ENCODE data around the gene ANKRD31. TPM values are rescaled to one million over a fixed set of nuclear protein-coding genes. Genes with fewer than 3 reads are reported as not detected.

The ANKRD31 gene
- total RNA-seq, 6 experiments from 2014 or later = 0.02 to 0.08 (median 0.05) TPM; not detected in 1

DNA sequence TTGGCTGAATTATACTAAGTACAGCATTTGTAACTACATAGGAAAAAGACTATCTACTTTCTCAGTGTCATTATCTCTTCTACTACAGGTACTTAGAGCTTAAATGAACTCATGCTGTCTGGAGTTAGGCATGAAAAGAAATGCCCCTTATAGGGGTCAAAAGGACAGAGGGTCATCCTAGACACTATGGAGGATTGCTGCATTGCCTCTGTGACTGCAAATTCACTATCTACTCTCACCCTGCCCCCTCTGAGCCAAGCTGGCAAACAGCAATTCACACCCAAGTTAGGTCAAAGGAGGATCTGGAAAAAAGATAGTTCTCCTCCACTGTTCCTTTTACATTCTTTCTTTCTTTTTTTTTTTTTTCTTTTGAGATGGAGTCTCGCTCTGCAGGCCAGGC is 36.7 kb downstream of the ANKRD31 start:
- DNase-seq = no peak
- no peak overlapping the region for H3K4me3 Mint-ChIP-seq
- no peaks in the 10 kb centered on the region for H3K9me3 Mint-ChIP-seq
- H3K36me3 Mint-ChIP-seq (ENCODE audit: low read depth) = no peaks in the 10 kb centered on the region
- no peaks in the 10 kb centered on the region for H3K4me1 Mint-ChIP-seq (ENCODE audit: low read depth)
- peaks cover 2% of the 10 kb centered on the region for H3K27me3 Mint-ChIP-seq (ENCODE audit: insufficient read depth)
- no peak overlapping the region for H3K27ac Mint-ChIP-seq
- TF ChIP-seq, protein P1, sequence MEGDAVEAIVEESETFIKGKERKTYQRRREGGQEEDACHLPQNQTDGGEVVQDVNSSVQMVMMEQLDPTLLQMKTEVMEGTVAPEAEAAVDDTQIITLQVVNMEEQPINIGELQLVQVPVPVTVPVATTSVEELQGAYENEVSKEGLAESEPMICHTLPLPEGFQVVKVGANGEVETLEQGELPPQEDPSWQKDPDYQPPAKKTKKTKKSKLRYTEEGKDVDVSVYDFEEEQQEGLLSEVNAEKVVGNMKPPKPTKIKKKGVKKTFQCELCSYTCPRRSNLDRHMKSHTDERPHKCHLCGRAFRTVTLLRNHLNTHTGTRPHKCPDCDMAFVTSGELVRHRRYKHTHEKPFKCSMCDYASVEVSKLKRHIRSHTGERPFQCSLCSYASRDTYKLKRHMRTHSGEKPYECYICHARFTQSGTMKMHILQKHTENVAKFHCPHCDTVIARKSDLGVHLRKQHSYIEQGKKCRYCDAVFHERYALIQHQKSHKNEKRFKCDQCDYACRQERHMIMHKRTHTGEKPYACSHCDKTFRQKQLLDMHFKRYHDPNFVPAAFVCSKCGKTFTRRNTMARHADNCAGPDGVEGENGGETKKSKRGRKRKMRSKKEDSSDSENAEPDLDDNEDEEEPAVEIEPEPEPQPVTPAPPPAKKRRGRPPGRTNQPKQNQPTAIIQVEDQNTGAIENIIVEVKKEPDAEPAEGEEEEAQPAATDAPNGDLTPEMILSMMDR (IDR thresholded peaks at IDR 0.05) = no peak

DNA sequence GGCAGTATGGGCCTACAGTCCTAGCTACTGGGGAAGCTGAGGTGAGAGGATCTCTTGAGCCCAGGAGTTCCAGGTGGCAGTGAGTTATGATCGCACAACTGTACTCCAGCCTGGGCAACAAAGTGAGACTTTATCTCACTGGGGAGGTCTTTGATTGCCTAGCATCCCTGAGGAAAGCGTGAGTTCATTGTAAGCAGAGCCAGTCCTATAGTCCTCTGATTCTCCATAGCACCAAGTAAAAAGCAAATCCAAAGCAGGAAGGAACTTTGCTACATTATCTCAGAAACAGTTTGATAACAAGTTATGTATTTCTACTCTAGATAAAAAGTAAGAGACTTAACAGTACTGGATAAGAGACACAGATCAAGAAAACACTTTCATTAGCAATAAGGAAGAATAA is 37.6 kb downstream of the ANKRD31 start:
- no peaks in the 10 kb centered on the region for H3K4me1 Mint-ChIP-seq (ENCODE audit: low read depth)
- H3K36me3 Mint-ChIP-seq (ENCODE audit: low read depth) = no peaks in the 10 kb centered on the region
- DNase-seq = no peak
- H3K9me3 Mint-ChIP-seq = no peaks in the 10 kb centered on the region
- no peak overlapping the region for H3K27ac Mint-ChIP-seq
- no peak overlapping the region for H3K4me3 Mint-ChIP-seq
- TF ChIP-seq, protein P1 (IDR thresholded peaks at IDR 0.05) = no peak
- H3K27me3 Mint-ChIP-seq (ENCODE audit: insufficient read depth) = peaks cover 4% of the 10 kb centered on the region

DNA sequence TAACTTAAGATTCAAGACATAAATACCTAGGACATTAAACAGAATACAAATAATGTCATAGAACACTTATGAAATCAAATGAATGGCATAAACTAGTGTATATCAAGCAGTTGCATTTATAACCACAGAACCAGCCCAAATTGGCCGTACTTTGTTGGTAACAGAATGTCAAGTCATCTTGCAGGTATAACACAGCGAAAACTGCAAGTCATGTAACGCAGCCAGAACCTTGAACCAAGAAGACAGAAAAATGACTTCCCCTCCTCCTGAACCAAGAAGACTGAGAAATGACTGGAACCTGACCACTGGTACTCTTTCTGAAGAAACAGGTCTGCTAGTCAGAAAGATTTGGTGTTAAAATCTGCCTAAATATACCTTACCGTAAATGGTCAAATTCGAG is 38.9 kb downstream of the ANKRD31 start:
- H3K4me1 Mint-ChIP-seq (ENCODE audit: low read depth) = no peaks in the 10 kb centered on the region
- no peak for DNase-seq
- no peaks in the 10 kb centered on the region for H3K36me3 Mint-ChIP-seq (ENCODE audit: low read depth)
- TF ChIP-seq, protein P1 (IDR thresholded peaks at IDR 0.05) = no peak
- no peaks in the 10 kb centered on the region for H3K9me3 Mint-ChIP-seq
- H3K27me3 Mint-ChIP-seq (ENCODE audit: insufficient read depth) = peaks cover 4% of the 10 kb centered on the region
- no peak overlapping the region for H3K4me3 Mint-ChIP-seq
- H3K27ac Mint-ChIP-seq = no peak overlapping the region

DNA sequence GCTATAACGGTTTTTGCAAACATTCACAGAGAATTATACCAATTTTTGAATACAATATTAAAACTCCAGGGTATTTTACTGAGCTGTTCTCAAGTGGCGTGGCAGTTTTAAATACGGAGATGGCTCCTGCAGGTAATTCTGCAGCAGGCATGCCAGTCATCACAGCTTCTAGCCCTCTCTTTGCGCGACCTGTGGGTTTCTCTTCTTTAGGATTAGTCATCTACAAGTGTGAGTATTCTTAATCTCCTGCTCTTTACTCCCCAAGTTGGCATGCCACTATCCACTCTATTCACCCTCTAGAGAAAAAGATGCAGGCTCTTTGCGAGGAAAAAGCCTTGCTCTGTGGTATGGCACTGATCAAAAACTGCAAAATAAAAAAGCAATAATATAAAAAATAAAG is 43.9 kb downstream of the ANKRD31 start:
- no peak overlapping the region for H3K4me3 Mint-ChIP-seq
- TF ChIP-seq, protein P1 (IDR thresholded peaks at IDR 0.05) = no peak
- no peak for DNase-seq
- H3K9me3 Mint-ChIP-seq = no peaks in the 10 kb centered on the region
- peaks cover 10% of the 10 kb centered on the region for H3K27me3 Mint-ChIP-seq (ENCODE audit: insufficient read depth)
- H3K27ac Mint-ChIP-seq = no peak overlapping the region
- H3K4me1 Mint-ChIP-seq (ENCODE audit: low read depth) = no peaks in the 10 kb centered on the region
- no peaks in the 10 kb centered on the region for H3K36me3 Mint-ChIP-seq (ENCODE audit: low read depth)

DNA sequence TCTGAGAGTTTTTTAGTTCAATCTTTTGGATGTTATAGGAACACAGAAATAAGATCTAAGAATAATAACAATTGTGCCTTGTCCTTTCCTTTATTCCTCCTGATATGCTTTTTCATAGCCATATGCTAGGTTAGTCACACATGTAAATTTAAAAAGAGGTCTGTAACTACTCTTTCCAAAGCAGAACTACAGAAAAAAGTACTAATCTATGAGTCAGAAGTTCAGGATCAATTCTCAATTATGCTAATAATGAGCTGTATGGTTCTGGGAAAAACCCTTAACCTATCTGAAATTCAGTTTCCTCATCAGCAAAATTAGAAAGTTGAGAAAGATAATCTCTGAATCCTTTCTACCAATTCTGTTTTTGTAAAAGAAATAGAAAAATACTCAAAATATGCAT is 44.4 kb downstream of the ANKRD31 start:
- Mint-ChIP-seq H3K4me1 (ENCODE audit: low read depth) (no peaks in the 10 kb centered on the region), H3K36me3 (ENCODE audit: low read depth) (no peaks in the 10 kb centered on the region), H3K27me3 (ENCODE audit: insufficient read depth) (peaks cover 10% of the 10 kb centered on the region), H3K4me3 (no peak overlapping the region), H3K9me3 (no peaks in the 10 kb centered on the region), H3K27ac (no peak overlapping the region)
- TF ChIP-seq, protein P1 (IDR thresholded peaks at IDR 0.05) = no peak
- no peak for DNase-seq

DNA sequence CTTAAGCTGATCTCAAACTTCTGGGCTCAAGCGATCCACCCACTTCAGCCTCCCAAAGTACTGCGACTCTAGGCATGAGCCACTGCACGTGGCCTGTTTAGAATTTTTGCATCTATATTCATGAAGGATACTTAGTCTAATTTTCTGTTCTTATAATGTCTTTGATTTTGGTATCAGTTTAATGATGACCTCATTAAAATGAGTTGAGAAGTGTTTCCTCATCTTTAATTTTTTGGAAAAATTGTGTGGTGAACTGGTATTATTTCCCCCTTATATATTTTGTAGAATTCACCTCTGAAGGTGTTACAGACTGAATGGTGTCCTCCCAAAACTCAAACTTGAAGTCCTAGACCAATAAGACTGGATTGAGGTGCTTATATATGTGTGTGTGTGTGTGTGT is 46.5 kb downstream of the ANKRD31 start:
- H3K9me3 Mint-ChIP-seq = no peaks in the 10 kb centered on the region
- no peak for DNase-seq
- TF ChIP-seq, protein P1 (IDR thresholded peaks at IDR 0.05) = no peak
- H3K36me3 Mint-ChIP-seq (ENCODE audit: low read depth) = no peaks in the 10 kb centered on the region
- no peak overlapping the region for H3K27ac Mint-ChIP-seq
- peaks cover 10% of the 10 kb centered on the region for H3K27me3 Mint-ChIP-seq (ENCODE audit: insufficient read depth)
- no peak overlapping the region for H3K4me3 Mint-ChIP-seq
- H3K4me1 Mint-ChIP-seq (ENCODE audit: low read depth) = no peaks in the 10 kb centered on the region

All from HFFc6 (cell line).